ENCODE measurements around the gene CMTM8.
"Not testable (repeated sequence)": the region's sequence is repeated elsewhere in the genome, so short reads cannot be mapped to it uniquely, and the experiment has no call there.

CMTM8 gene

DNA sequence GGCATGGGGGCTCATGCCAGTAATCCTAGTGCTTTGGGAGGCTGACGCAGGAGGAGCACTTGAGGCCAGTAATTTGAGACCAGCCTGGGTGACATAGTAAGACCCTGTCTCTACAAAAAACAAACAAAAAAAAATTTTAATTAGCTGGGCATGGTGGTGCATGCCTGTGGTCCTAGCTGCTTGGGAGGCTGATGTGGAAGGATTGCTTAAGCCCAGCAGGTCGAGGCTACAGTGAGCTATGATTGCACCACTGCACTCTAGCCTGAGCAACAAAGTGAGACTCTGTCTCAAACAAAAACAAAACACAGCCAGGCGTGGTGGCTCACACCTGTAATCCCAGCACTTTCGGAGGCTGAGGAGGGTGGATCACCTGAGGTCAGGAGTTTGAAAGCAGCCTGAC, 9.7 kb upstream of the CMTM8 start:
- DNase-seq = not testable (repeated sequence)

DNA sequence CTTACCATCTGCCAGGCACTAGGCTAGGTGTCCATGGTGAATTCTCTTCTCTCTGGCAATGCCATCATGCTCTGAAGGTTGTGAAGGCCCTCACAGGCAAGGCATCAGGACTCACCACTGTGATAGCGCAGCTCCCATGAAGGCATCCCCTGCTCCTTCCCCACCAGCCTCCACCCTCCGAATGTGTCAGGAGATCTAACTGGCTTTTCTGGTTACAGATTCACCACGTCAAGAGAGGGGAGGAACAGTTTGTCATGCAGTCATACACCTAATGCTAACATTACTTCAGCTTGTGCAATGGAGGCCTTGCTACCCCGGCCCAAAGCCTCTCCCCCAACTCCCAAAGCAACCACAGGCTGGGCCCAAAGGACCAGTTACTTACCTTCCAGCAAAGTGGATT, 8.9 kb upstream of the CMTM8 start:
- no peak for DNase-seq

DNA sequence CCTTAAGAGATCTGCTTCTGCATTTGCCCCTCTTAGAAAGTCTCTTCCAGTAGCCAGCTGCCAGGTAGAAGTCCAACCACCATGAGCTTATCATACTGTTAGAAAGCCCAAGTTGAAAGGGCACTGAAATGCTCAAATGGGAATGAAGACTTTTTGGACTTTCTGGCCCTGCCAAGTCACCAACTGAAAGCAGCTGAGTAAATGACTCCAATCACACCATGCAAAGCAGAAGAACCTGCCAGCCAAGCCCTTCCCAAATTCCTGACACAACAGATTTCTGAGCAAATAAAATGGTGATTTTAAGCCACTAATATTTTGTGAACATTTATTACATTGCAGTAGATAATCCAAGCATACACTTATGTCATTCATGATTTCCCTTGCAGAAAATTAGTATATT, 2.1 kb upstream of the CMTM8 start:
- no peak for DNase-seq

DNA sequence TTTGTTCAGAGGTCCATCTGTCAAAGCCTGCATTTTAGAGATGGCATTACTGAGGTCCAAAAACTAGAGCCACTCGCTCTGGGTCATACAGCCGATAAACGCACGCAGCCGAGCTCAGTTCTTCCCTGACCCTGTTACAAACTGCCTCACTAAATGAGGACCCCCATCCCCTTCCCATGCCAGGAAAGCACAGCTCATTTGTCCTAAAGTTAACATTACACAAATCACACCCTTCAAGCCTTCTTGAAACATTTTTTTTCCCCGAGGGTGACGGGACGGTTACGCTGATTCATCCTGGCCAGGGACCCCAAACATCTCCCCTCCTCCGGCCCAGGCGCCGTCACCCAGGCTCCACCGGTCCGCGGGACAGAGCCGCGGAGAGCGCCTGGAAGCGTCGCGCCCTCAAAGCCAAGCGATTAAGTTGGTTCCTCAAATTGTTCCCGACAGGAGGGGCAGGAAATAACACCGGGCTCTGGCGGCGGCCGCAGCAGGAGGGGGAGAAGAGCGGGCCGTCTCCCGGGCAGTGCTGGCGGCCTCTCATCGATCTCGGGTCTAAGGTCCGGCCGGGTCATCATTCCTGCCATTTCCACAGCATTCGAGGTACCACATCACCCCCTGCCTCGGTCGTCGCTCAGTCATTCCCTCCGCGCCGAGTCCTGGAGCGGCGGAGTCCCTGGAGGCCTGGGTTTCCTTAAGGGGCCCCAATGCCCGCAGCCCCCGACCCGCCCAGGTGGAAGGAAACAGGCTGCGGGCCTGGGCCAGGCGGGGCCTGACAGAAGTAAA, 619 bp upstream of the CMTM8 start:
- DNase-seq = peak in 1 of 56 donors; percentile 2

DNA sequence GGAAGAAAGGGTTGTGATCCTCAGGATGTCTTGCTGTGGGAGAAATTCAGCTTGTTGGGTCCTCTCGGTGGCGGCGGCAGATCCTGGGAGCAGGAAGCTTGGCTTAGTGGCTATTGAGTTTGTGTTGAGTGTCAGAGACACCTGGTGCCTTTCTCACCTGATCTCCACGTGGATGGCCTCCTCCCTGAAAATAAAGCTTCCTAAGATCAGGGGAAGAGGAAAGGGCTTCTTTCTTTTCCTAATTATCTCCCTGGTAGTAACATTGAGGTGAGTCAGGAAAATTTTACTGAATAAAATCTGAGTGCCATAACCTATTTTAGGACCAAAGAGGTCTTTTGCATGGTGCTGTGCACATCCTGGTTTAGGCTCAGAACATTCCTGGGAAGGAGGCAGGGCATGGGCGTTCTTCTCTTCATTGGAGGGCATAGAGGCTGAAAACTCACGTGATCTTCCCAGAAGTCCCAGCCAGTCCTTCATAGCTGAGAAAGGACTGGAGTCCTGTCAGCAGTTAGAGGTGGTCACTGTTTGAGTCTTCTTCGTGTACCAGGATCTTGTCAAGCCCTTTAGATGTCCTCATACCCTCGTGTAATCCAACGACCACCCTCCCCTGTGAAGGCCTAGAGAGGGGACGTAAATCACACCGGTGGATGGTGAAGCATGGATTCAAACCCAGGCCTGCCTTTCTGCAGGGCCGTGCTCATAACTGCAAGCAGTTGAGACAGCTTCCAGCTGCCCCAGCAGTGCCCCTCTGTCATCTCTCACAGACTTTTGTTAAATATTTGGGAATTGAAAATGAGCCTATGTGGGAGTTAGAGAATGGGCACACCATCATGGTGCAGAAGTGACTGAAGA, 1.1 kb downstream of the CMTM8 start:
- DNase-seq = no peak

DNA sequence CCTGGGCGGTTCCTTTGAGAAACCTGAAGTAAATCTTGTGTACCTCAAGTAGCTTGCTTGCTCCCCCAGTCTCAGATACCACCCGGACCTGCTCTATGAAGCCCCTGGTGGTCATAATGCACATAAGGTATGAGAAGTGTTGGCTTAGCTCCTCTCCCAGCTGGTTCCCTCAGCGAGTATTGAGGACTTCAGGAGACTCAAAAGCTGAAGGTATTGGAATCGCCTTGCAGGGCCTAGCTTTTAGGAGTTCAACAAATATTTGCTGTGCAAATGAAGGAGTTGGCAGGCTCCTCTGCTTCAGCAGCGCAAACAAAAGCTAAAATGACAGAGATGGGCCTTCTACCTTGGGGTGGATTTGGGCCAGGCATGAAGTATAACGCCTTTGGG, 1.7 kb downstream of the CMTM8 start:
- DNase-seq = no peak

DNA sequence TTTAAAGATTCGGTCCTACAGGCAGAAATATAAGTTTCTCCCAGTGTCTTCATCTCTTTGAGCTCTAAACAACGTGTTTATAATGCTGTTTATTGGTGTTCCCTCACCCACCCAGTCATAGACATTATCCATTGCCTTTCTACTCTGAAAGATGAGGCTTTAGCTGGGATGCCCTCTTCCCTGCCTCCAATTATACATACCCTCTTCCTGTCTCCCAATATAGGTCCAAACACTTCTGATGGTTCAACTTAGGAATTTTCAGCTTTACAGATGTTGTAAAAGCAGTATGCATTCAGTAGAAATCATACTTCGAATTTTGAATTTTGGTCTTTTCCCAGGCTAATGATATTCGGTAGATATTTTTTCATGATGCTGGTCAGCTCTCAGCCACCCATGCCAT, 2.6 kb downstream of the CMTM8 start:
- DNase-seq = no peak

DNA sequence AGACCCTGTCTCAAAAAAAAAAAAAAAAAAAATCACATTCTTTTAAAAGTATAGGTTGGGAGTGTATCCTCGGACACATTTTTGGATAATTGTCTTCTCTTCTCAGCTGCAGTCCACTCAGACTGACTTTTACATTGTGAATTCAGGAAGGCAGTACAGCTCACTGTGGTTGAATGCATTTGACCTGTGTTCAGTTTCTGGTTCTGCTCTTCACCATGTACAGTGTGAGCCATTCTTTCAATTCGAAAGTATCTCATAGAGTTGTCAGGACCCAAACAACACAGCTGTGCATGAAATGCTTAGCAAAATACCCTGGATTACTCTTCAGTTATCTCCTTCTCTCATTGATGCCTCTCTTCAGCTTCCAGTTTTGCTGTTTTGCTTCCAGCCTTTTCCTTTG, 5.0 kb downstream of the CMTM8 start:
- no peak for DNase-seq

DNA sequence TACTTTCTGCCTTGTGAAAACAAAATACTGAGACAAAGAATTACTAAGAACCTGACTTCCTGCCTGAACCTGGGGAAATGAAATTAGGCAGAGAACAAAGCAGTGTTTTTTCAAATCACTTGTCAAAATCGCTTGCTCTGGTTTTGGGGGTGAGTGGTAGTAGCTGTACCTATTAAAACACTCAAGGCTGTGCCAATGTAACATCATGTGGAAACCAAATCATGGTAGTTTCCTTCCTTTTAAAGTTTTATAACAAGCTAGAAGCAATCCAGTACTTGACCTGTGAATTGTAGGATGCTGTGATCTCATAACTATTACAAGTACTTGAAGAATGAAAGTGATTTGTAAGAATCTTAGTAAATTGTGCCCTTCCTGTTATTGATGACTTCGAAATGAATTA, 6.7 kb downstream of the CMTM8 start:
- no peak for DNase-seq

DNA sequence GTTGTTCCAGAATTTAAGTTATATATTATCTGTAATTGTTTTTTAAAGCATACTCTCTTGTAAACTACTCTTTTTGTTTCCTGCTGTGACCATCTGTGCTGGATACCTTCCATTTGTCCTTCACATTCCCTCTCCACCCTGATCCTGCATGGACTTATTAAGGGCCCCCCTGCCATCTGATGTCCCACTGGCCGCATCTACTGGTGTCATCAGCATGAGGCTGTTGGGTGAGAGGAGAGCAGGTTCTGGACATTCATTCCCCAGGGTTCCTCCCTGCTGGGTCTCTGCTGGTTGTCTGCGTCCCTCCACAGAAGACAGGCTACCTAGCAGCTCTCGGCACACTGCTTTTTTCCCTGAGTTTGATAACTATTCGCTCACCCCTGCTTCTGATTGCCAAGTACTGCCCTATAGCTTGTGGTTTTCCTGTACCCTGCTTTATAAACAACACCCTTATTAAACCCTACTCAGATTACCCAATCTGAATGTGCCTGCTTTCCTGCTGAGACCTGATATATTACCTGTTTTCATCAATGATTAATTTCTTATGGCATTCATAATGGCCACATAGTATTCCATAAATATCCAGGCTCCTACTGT, 7.7 kb downstream of the CMTM8 start:
- DNase-seq = no peak

DNA sequence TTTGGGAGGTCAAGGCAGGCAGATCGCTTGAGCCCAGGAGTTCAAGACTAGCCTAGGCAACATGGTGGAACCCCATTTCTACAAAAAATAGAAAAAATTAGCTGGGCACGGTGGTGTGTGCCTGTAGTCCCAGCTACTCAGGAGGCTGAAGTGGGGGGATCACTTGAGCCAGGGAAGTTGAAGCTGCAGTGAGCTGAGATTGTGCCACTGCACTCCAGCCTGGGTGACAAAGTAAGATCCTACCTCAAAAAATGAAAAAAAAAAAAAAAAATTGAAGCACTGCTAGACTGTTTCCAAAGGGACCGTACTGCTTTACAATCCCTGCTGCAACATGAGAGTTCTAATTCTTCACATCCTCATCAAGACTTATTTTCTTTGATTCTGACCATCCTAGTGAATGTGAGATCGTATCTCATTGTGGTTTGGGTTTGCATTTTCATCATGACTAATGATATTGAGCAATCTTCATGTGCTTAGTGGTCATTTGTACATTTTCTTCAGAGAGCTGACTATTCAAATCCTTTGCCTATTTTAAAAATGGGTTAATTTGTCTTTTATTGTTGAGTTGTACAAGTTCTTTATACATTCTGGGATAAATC, 10.8 kb downstream of the CMTM8 start:
- no peak for DNase-seq

DNA sequence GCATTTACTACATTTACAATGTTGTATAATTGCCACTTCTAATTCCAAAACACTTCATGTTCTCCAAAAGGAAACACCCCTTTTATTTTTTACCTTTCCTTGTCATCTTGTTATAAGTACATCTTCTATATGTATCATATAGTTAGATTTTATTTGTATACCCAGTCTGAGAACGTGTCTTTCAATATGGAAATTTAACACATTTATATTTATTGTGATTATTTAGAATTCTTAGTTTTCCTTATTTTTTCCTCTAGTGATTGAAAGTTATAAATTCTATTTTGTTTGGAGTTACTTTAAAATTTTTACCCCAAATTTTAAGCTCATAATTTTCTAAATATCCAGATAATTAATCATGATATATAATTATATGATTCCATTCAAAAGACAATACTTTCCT, 15.8 kb downstream of the CMTM8 start:
- DNase-seq = no peak

DNA sequence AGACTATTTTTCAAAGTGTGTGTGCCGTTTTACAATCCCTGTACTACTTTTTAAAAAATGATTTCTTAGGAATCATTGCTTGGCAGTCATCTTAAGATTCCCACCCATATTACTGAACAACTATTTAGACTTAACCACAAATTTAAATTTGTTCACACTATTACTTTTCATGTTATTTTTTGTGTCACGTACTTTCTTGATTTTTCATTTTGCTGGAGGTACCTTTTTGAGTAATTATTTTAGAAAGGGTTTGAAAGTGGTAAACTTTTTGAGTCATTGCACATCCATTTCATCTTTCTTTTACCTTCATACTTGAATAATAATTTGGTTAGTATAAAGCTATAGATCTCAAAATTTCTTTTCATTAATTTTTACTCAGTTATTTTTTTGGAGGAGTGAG, 16.9 kb downstream of the CMTM8 start:
- DNase-seq = no peak

DNA sequence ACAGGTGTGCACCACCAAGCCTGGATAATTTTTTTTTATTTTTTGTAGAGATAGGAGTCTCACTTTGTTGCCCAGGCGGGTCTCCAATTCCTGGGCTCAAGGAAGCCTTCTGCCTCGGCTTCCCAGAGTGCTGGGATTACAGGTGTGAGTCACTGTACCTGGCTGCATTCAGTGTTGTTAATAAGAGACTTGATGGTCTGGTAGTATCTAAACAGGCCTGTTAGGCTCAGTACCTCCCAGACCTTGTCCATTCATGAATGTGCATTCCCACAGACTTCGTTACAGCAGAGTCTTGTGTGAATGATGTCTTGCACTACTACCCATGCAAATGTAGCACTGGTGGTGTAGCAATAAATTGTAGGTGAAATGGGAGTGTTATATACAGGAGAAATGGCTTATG, 17.7 kb downstream of the CMTM8 start:
- DNase-seq = no peak

DNA sequence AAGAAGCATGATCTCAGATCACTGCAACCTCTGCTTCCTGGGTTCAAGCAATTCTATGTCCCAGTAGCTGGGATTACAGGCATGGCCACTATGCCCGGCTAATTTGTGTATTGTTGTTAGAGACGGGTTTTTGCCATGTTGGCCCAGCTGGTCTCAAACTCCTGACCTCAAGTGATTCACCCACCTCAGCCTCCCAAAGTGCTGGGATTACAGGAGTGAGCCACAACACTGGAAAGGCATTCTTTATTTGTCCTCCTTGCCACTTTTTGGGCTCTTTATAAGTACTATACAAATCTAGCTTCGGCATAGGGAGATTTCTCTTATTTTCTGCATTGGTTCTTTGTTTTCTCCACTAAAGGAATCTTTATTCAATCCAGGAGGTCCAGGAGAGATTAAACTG, 18.6 kb downstream of the CMTM8 start:
- DNase-seq = no peak

DNA sequence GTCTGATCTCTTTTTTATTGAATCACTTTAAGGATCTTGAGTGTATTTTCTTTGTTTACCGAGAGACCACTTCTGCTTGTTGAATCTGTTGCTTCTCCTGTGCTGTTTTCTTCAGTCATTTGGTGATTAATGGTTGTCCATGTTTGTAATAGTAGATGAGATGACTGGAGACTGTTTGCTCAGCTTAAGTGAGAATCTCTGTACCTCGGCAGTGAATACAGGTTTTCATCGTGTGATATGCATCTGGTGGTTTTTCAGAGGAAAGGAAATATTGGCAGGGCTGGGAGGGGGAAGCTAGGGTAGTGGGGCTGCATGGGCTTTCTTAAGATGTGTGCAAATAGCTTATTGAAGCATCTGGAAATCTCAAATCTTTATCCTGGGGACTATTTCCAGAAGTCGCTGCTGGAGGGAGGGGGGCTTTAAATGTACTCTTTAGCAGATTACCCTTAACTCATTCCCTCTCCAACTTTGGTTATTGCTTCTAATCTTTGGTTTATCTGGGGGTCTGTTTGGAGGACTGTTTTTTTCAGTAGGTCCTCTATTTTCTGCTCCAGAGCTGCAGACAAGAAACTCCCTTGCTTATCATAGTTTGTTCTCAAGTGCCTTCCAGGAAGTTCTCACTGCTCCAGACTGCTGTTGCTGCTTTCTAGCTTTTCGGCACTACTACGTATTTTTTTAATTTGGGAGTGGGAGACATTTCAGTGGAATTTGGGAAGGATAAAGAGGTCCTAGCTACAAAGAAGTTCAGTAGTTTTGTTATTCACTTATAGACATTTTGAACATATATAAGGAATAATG, 19.4 kb downstream of the CMTM8 start:
- DNase-seq = no peak

DNA sequence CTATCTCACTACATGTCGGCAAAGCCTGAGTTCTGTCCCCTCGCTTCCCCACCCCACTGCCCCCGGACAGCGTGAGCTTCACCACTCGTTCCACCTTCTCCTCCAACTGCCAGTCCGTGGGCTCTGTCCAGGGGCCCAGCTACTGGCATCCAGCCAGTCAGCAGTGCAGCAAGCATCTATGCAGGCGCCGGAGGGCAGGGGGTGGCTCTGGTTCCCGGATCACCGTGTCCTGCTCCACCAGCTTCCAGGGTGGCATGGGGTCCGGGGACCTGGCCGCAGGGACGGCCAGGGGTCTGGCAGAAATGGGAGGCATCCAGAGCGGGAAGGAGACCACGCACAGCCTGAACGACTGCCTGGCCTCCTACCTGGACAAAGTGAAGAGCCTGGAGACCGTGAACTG, 20.4 kb downstream of the CMTM8 start:
- DNase-seq = no peak

DNA sequence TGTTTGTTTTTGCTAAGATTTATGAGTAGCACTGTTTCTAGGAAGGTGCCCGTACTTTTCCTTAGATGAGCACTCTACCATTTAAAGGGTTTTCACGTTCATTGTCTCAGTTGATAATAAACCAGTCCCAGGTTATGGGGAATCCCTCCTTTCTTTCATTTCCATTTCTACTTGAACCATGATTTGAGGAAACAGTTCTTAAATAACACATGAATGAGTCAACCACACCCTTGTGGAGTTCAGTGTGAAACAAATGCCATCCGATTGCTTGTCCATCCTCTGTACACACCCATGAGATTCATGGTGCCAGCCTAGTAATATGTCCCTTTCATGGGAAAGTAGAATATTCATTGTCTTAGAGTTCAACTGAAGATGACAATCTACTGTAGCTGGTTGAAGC, 23.1 kb downstream of the CMTM8 start:
- DNase-seq = no peak

DNA sequence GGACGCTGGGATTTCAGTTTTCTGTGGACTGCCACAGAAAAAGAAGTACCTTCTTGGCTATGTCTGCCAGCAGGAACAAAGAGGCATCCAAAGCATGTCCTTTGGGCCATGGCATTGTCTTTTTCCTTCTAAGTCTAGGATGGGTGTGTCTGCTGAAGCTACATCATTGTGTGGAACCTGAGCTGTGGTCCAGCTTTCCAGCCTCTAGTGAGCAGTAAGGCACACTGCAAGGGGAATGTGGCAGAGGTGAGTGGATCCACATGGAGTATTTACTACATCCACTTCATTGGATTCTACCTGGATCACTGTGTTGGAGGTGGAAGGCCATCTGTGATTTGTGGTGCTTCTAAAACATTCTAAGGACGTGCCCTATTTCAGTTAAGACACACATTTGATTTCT, 23.7 kb downstream of the CMTM8 start:
- DNase-seq = no peak

DNA sequence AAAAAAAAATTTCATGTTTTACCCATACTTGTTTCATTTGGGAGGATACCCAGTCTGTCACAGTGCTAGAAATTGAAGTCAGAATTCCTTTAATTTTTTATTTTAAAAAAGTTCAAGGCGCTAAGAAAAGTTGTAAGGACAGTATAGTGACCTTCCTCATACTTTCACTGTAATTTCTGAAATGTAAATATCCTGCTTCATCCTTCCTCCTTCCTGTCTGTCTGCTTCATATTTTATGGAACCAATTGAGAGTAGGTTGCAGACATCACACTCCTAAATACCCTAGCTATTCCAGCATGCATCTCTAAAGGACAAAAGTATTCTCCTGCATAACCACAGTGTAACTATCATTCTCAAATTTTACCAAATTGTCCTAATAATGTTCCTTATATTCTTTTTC, 35.8 kb downstream of the CMTM8 start:
- DNase-seq = no peak

DNA sequence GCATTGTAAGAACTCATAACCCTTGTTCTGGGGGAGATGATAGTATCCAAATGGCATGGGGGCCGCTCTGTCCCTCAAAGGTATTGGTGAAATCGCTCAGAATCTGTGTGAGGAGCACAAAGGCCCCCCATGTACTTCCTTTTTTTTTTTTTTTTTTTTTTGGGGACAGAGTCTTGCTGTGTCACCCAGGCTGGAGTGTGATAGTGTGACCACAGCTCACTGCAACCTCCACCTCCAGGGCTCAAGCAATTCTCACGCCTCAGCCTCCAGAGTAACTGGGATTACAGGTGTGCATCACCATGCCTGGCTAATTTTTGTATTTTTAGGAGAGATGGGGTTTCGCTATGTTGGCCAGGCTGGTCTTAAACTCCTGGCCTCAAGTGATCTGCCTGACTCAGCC, 37.0 kb downstream of the CMTM8 start:
- DNase-seq = no peak
